NCI-H82 (cell line): ENCODE results near the gene ANKRD13B.

ENCODE experiments used
- DNase-seq: peaks from one replicate; lab custom pipeline; 2025; lab: John Stamatoyannopoulos, UW

ANKRD13B gene

DNA sequence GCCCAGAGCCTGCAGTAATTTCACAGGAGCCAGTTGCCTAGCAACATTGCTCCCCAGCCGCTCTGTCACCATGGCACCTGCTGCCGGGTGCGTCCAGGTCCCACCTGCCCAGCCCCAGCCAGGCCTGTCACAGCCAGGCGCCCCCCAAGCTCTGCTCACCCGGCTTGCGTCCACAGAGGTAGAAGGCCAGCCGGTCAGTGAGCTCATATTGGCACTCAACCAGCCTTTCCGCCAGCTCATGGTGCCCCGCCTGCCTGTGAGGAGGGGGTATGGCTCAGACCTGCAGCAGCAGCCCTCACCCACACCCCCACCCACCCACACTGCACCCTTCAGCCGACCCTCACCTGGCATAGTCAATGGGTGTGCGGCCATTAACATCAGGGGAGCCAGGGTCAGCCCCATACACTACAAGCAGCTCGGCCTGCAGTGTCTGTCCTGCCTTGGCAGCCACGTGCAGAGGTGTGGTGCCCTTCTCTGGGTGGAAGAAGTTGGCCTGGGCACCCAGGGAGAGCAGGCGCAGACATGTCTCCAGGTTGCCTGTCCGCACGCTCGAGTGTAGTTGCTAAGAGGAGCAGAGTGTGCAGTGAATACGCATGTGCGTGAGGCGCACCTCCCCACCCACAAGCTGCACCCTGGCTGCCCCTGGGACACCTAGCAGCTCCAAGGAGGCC is 11.2 kb upstream of the ANKRD13B start:
- DNase-seq = no peak

- DNase-seq = no peak
These were observed 10.6 kb upstream of the ANKRD13B start for GRCh38 chr17:29582254-29582765.

DNA sequence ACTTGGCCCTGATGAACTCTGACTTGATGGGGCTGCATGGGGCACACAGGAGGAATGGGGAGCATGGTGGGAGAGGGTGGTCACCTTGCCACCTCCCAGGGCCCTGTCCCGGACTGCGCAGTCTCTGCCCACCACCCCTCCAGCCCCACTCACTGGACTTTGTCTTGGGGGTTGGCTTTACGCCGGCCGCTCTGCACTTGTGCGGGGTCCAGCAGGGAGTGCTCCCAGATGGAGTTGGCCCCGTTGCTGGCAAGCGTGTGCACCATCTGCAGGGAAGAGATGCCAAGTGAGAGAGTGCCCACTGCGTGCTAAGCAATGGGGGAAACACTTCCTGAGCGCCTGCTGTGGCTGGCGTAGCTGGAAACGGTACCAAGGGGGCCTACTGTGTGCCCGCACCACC is 10.2 kb upstream of the ANKRD13B start:
- DNase-seq = no peak

DNA sequence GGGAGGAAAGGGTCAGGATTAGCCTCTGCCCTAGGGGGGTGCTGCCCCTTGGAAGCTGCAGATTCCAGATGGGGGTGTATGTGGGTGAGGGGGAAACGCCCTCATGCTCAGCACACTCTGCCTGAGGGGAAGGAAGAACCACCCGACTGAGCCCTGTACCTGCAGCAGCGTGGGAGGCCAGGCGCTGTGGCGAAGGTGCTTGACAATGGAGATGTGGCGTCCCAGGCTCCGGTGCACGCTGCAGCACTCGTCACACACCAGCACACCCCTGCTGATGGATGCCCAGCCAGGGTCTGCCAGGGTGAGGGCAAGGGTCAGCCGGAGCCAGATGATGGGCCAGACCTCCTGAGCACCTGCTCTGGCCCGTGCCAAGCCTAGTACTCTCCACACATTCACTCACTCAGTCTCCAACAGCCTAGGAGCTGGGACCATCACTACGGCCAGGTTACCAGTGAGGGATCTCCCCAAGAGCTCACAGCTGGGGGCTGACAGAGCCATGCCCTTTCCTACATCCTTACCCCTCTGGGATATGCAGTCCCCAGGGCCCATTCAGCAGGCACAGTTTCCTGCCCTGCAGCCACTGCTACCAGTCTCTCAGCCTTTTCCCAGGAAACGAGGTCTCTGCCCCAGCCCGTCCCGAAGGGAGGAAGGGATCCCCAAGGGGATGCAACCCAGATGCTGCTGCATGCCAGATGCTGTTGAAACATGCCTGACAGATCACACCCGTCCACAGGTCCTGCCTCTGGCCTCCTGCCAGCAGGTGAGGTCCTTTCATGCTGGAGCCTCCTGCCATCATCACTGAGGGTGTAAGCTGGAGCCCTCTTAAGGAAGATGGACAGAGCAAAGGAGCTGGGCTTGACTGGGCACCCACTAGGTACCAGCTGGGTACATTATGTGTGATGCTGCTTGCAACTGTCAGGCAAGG is 9.3 kb upstream of the ANKRD13B start:
- DNase-seq = no peak

GRCh38 chr17:29584452-29585079 is 8.4 kb upstream of the ANKRD13B start:
- no peak for DNase-seq

- DNase-seq = no peak
These were observed 7.7 kb upstream of the ANKRD13B start for GRCh38 chr17:29585080-29585751.

DNA sequence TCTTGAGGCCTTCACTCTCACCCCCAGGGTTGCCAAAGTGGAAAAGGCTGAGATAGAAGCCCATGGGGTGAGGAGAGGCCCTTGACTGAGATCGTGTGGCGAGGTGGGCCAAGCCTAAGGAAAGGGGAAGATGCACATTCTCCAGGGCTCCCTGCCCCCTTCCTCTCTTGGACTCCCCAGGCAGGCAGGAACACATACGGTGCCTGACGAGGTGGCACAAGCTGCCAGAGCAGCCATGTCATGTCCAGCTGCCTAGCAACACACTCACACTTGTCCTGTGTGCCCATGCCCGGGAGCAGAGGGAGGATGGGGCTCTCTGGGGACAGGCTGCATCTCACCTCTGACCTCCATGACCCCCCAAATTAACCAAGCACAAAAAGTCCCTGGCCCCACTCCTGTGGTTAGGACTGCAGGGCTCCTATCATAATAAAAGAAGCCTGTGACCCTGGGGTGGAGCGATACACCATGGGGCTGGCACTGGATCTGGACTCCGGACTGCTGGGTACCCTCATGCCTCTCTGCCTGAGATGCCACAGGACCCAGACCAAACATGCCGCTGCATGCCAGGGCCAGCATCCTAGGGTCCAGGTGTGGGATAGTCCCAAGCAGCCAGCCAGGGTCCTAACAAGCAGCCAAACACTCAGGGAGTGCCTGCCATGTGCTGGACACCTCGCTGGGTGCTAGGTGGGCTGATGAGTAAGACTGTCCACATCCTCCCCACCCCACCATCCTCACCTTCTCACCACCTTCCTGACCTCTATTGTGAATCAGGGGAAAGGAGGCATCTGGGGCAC is 6.1 kb upstream of the ANKRD13B start:
- no peak for DNase-seq

GRCh38 chr17:29587591-29587990 is 5.3 kb upstream of the ANKRD13B start:
- DNase-seq = peak; percentile 56

- no peak for DNase-seq
These were observed 4.8 kb upstream of the ANKRD13B start for GRCh38 chr17:29588017-29588561.

- DNase-seq = peak; percentile 70
These were observed 4.1 kb upstream of the ANKRD13B start for GRCh38 chr17:29588562-29589411.

DNA sequence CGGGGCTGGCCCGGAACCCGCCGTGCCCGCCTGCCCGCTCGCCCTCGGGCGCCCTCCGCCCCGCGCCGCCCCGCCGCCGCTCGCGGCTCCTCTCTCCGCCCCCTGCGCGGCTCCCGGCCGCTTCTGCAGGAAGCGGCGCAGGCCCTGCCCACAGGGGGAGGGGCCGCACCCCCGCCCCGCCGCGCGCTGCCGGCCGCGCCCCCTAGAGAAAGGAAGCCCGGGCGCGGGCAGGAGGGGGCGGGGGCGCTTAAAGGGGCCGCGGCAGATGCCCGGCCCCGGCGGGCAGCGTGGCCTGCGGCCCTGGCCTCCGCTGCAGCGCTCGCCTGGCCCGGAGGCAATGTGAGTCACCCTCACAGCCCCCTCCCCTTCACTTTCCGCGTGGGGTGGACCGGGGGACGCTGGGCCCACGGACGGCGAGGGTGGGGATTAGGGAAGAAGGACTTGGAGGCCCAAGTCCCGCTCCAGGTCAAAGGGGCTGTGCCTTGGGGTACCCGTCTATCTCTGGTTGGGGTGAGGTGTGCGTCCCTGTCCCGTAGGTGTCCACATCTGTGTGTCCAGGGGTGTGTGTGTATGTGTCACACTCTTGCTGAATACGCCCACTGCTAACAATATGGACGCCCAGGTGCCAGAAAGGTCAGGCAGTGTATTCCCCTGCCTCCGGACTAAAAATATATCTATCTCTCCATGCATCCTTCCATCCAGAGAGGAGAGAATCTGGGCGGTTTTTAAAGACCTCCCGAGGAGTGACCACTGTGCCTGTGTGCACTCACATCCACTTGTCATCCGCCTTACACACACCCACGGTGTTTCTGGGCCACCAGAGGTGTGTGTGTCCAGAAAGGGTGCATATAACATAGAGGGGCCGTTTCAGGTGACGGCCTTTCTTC is 3.2 kb upstream of the ANKRD13B start, which contains the start of gene GIT1:
GIT1 (minus strand) TSS at position 125 of the 887 bp plus-strand sequence. CDS start 270 bp downstream, outside the sequence.
- DNase-seq = peak; percentile 94

- DNase-seq = peak; percentile 93
These were observed 2.4 kb upstream of the ANKRD13B start for GRCh38 chr17:29590411-29591145.

- DNase-seq = peak; percentile 94
These were observed 1.7 kb upstream of the ANKRD13B start for GRCh38 chr17:29591146-29591736.

GRCh38 chr17:29591737-29592608 is 959 bp upstream of the ANKRD13B start:
- peak; percentile 97 for DNase-seq

DNA sequence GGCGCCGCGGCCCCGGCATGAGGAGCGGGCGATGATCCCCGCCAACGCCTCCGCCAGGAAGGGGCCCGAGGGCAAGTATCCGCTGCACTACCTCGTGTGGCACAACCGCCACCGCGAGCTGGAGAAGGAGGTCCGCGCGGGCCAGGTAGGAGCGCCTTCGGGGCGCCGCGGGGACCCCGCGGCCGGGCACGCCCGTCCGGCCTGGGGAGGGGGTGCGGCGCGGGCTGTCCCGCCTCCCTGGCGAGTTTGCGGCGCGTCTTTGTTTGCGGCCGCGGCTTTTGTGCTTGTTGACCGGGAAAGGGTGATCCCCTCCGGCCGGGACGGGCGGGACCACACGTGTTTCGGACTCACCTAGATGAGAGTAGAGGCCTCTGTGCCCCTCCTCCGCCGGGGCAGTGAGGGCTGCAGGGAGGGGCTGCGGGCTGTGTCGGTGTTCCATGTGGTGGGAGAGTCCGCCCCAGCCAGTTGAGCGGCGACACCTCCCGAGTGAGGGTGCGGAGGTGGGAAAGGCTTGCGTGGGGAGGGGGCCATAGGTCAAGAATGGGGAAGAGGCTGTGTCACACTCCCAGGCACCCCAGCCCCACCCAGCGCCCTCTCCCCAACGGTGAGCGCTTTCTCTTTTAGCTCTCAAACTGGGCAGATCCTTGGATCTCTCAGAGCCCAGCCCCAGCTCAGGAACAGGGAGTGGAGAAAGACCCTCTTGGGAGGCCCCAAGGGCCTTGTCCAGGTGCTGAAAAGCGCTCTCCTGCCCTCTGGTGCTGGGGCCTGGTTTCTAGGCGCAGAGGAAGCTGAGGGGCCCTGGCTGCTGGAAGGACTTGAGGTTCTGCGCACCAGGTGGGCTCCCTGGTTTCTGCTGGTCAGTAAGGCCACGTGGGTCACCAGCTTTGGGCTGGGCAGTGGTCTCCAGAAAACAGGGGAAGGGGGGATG is 923 bp downstream of the ANKRD13B start:
- peak; percentile 77 for DNase-seq
